ENCODE measurements around the gene TMEM60.

Gene TMEM60

GRCh38 chr7:77812290-77812685 is 14.1 kb upstream of the TMEM60 start:
- H3K9me3 ChIP-seq (ENCODE audit: control insufficient read depth, insufficient read depth, low read depth, low read length) = peaks cover 4% of the 10 kb centered on the region; the same call in 1 of the 2 replicates
- no peaks in the 10 kb centered on the region for H3K36me3 ChIP-seq (ENCODE audit: control insufficient read depth, insufficient read depth, low read length)
- no peak overlapping the region for H3K4me3 ChIP-seq (ENCODE audit: low read depth, low read length)
- no peak overlapping the region for H3K9ac ChIP-seq (ENCODE audit: low read length)
- no peaks in the 10 kb centered on the region for H3K27me3 ChIP-seq (ENCODE audit: control insufficient read depth, insufficient read depth, low read length)
- H3K4me1 ChIP-seq (ENCODE audit: control insufficient read depth, insufficient read depth, low read length) = no peaks in the 10 kb centered on the region
- H3K27ac ChIP-seq (ENCODE audit: low read depth, low read length) = no peak overlapping the region

GRCh38 chr7:77811516-77812289 is 13.5 kb upstream of the TMEM60 start:
- Histone ChIP-seq H3K27ac (ENCODE audit: low read depth, low read length) (no peak overlapping the region), H3K36me3 (ENCODE audit: control insufficient read depth, insufficient read depth, low read length) (no peaks in the 10 kb centered on the region), H3K27me3 (ENCODE audit: control insufficient read depth, insufficient read depth, low read length) (no peaks in the 10 kb centered on the region), H3K9me3 (ENCODE audit: control insufficient read depth, insufficient read depth, low read depth, low read length) (peaks cover 5% of the 10 kb centered on the region; the same call in 1 of the 2 replicates), H3K4me3 (ENCODE audit: low read depth, low read length) (no peak overlapping the region), H3K4me1 (ENCODE audit: control insufficient read depth, insufficient read depth, low read length) (no peaks in the 10 kb centered on the region), H3K9ac (ENCODE audit: low read length) (no peak overlapping the region)

- no peak overlapping the region for H3K9ac ChIP-seq (ENCODE audit: low read length)
- H3K36me3 ChIP-seq (ENCODE audit: control insufficient read depth, insufficient read depth, low read length) = no peaks in the 10 kb centered on the region
- H3K4me3 ChIP-seq (ENCODE audit: low read depth, low read length) = no peak overlapping the region
- H3K27ac ChIP-seq (ENCODE audit: low read depth, low read length) = no peak overlapping the region
- peaks cover 5% of the 10 kb centered on the region; the same call in 1 of the 2 replicates for H3K9me3 ChIP-seq (ENCODE audit: control insufficient read depth, insufficient read depth, low read depth, low read length)
- no peaks in the 10 kb centered on the region for H3K27me3 ChIP-seq (ENCODE audit: control insufficient read depth, insufficient read depth, low read length)
- H3K4me1 ChIP-seq (ENCODE audit: control insufficient read depth, insufficient read depth, low read length) = no peaks in the 10 kb centered on the region
These were observed 10.3 kb upstream of the TMEM60 start for GRCh38 chr7:77808517-77808916.

- Histone ChIP-seq H3K9me3 (ENCODE audit: control insufficient read depth, insufficient read depth, low read depth, low read length) (peaks cover 5% of the 10 kb centered on the region; the same call in 1 of the 2 replicates), H3K4me1 (ENCODE audit: control insufficient read depth, insufficient read depth, low read length) (no peaks in the 10 kb centered on the region), H3K36me3 (ENCODE audit: control insufficient read depth, insufficient read depth, low read length) (no peaks in the 10 kb centered on the region), H3K9ac (ENCODE audit: low read length) (no peak overlapping the region), H3K27ac (ENCODE audit: low read depth, low read length) (no peak overlapping the region), H3K27me3 (ENCODE audit: control insufficient read depth, insufficient read depth, low read length) (no peaks in the 10 kb centered on the region), H3K4me3 (ENCODE audit: low read depth, low read length) (no peak overlapping the region)
These were observed 8.2 kb upstream of the TMEM60 start for GRCh38 chr7:77806425-77806824.

GRCh38 chr7:77802557-77803405 is 4.5 kb upstream of the TMEM60 start:
- H3K27ac ChIP-seq (ENCODE audit: low read depth, low read length) = no peak overlapping the region
- no peak overlapping the region for H3K9ac ChIP-seq (ENCODE audit: low read length)
- H3K4me3 ChIP-seq (ENCODE audit: low read depth, low read length) = no peak overlapping the region
- H3K4me1 ChIP-seq (ENCODE audit: control insufficient read depth, insufficient read depth, low read length) = peaks cover 8% of the 10 kb centered on the region; the same call in 1 of the 2 replicates
- H3K27me3 ChIP-seq (ENCODE audit: control insufficient read depth, insufficient read depth, low read length) = no peaks in the 10 kb centered on the region
- H3K36me3 ChIP-seq (ENCODE audit: control insufficient read depth, insufficient read depth, low read length) = no peaks in the 10 kb centered on the region
- peaks cover 5% of the 10 kb centered on the region; the same call in 1 of the 2 replicates for H3K9me3 ChIP-seq (ENCODE audit: control insufficient read depth, insufficient read depth, low read depth, low read length)

- Histone ChIP-seq H3K9me3 (ENCODE audit: control insufficient read depth, insufficient read depth, low read depth, low read length) (no peaks in the 10 kb centered on the region), H3K4me1 (ENCODE audit: control insufficient read depth, insufficient read depth, low read length) (peaks cover 18% of the 10 kb centered on the region), H3K9ac (ENCODE audit: low read length) (no peak overlapping the region), H3K36me3 (ENCODE audit: control insufficient read depth, insufficient read depth, low read length) (no peaks in the 10 kb centered on the region), H3K27ac (ENCODE audit: low read depth, low read length) (no peak overlapping the region), H3K27me3 (ENCODE audit: control insufficient read depth, insufficient read depth, low read length) (no peaks in the 10 kb centered on the region), H3K4me3 (ENCODE audit: low read depth, low read length) (no peak overlapping the region)
These were observed 2.5 kb upstream of the TMEM60 start for GRCh38 chr7:77800730-77801129.

GRCh38 chr7:77800158-77800557 is 1.9 kb upstream of the TMEM60 start:
- Histone ChIP-seq H3K4me3 (ENCODE audit: low read depth, low read length) (peak overlapping the region; percentile 95; the same call in 1 of the 2 replicates), H3K27me3 (ENCODE audit: control insufficient read depth, insufficient read depth, low read length) (no peaks in the 10 kb centered on the region), H3K4me1 (ENCODE audit: control insufficient read depth, insufficient read depth, low read length) (peaks cover 18% of the 10 kb centered on the region), H3K9ac (ENCODE audit: low read length) (no peak overlapping the region), H3K27ac (ENCODE audit: low read depth, low read length) (no peak overlapping the region), H3K36me3 (ENCODE audit: control insufficient read depth, insufficient read depth, low read length) (no peaks in the 10 kb centered on the region), H3K9me3 (ENCODE audit: control insufficient read depth, insufficient read depth, low read depth, low read length) (no peaks in the 10 kb centered on the region)

GRCh38 chr7:77799078-77799964 is 1.1 kb upstream of the TMEM60 start:
- H3K27ac ChIP-seq (ENCODE audit: low read depth, low read length) = peak overlapping the region; percentile 37; the same call in 1 of the 2 replicates
- H3K4me1 ChIP-seq (ENCODE audit: control insufficient read depth, insufficient read depth, low read length) = peaks cover 18% of the 10 kb centered on the region

GRCh38 chr7:77797734-77798393 is 370 bp downstream of the TMEM60 start:
- no peaks in the 10 kb centered on the region for H3K27me3 ChIP-seq (ENCODE audit: control insufficient read depth, insufficient read depth, low read length)
- H3K4me1 ChIP-seq (ENCODE audit: control insufficient read depth, insufficient read depth, low read length) = peaks cover 18% of the 10 kb centered on the region
- H3K9ac ChIP-seq (ENCODE audit: low read length) = peak overlapping the region; percentile 89
- H3K4me3 ChIP-seq (ENCODE audit: low read depth, low read length) = peak overlapping the region; percentile 95
- peaks cover 7% of the 10 kb centered on the region for H3K36me3 ChIP-seq (ENCODE audit: control insufficient read depth, insufficient read depth, low read length)
- no peaks in the 10 kb centered on the region for H3K9me3 ChIP-seq (ENCODE audit: control insufficient read depth, insufficient read depth, low read depth, low read length)
- peak overlapping the region; percentile 49; the same call in 1 of the 2 replicates for H3K27ac ChIP-seq (ENCODE audit: low read depth, low read length)

More at GRCh38 chr7:77799078-77799964, 1.1 kb upstream of the TMEM60 start:
- H3K36me3 ChIP-seq (ENCODE audit: control insufficient read depth, insufficient read depth, low read length) = no peaks in the 10 kb centered on the region
- H3K4me3 ChIP-seq (ENCODE audit: low read depth, low read length) = peak overlapping the region; percentile 95
- H3K27me3 ChIP-seq (ENCODE audit: control insufficient read depth, insufficient read depth, low read length) = no peaks in the 10 kb centered on the region
- H3K9me3 ChIP-seq (ENCODE audit: control insufficient read depth, insufficient read depth, low read depth, low read length) = no peaks in the 10 kb centered on the region
- peak overlapping the region; percentile 89 for H3K9ac ChIP-seq (ENCODE audit: low read length)

GRCh38 chr7:77796960-77797359 is 1.3 kb downstream of the TMEM60 start:
- Histone ChIP-seq H3K36me3 (ENCODE audit: control insufficient read depth, insufficient read depth, low read length) (peaks cover 7% of the 10 kb centered on the region), H3K27ac (ENCODE audit: low read depth, low read length) (no peak overlapping the region), H3K4me3 (ENCODE audit: low read depth, low read length) (peak overlapping the region; percentile 95), H3K27me3 (ENCODE audit: control insufficient read depth, insufficient read depth, low read length) (no peaks in the 10 kb centered on the region), H3K4me1 (ENCODE audit: control insufficient read depth, insufficient read depth, low read length) (peaks cover 18% of the 10 kb centered on the region), H3K9ac (ENCODE audit: low read length) (no peak overlapping the region), H3K9me3 (ENCODE audit: control insufficient read depth, insufficient read depth, low read depth, low read length) (no peaks in the 10 kb centered on the region)
